Endothelial cell of umbilical vein (primary cell): ENCODE results near the gene PYM1. TPM values are rescaled to one million over a fixed set of nuclear protein-coding genes. Genes with fewer than 3 reads are reported as not detected.

Source experiments
- BruUV-seq: library from RNA; stranded (reverse); fragments of 400-500 nt; replicated peaks from 2 replicates; lab custom pipeline; 2021; lab: Mats Ljungman, UMichigan
- CTCF ChIA-PET: fragments of 300-600, 350-600 bp; sonication (Branson Sonifier 250); formaldehyde crosslinking; loops from one replicate; lab custom pipeline; 2021; ENCODE audit warnings: antibody characterized with exemption, inconsistent platforms; lab: Charles Lee
- POLR2A ChIA-PET: fragments of 300-600, 350-600 bp; sonication (Branson Sonifier 250); formaldehyde crosslinking; loops from one replicate; lab custom pipeline; 2021; ENCODE audit warnings: antibody characterized with exemption, inconsistent platforms; lab: Charles Lee
- DNase-seq: peaks from one replicate; pipeline ENCODE4 v3.0.0-alpha.2; 2011; ENCODE audit warnings: low read depth, low spot score
- FAIRE-seq: peaks from 2 replicates; lab custom pipeline; 2011; peaks lifted over from hg19 to GRCh38; lab: Jason Lieb, UNC
- H2AFZ ChIP-seq: 2 replicates; pipeline ENCODE4 v1.6.0; 2012; ENCODE audit warnings: low read depth, low read length, control low read depth, inconsistent platforms
- H3K27ac ChIP-seq: 2 replicates; pipeline ENCODE4 v1.5.1; 2011; ENCODE audit warnings: low read depth, mild to moderate bottlenecking, control low read depth, low read length, moderate library complexity; ENCODE audit not compliant: insufficient read depth
- H3K27me3 ChIP-seq, 2 experiments: 2 replicates each; pipeline versions ENCODE4 v1.6.0 to v1.6.1; 2011; ENCODE audit warnings: low read length in 2 of 2, mixed read lengths in 1 of 2; ENCODE audit not compliant: control insufficient read depth in 2 of 2, insufficient read depth in 2 of 2
- H3K36me3 ChIP-seq, 2 experiments: 2 replicates in 1 of 2; 3 replicates in 1 of 2; pipeline ENCODE4 v1.5.1; 2011; ENCODE audit warnings: low read length in 2 of 2, mild to moderate bottlenecking in 1 of 2, moderate library complexity in 1 of 2; ENCODE audit not compliant: control insufficient read depth in 2 of 2, insufficient read depth in 2 of 2; ENCODE audit errors: extremely low read depth in 1 of 2
- H3K4me1 ChIP-seq: 3 replicates; pipeline ENCODE4 v1.5.1; 2011; ENCODE audit warnings: mild to moderate bottlenecking, low read length; ENCODE audit not compliant: control insufficient read depth, insufficient read depth; ENCODE audit errors: extremely low read depth
- H3K4me2 ChIP-seq: 2 replicates; pipeline ENCODE4 v1.6.1; 2011; ENCODE audit warnings: low read length, control low read depth, mixed read lengths; ENCODE audit not compliant: insufficient read depth
- H3K4me3 ChIP-seq, 3 experiments: fragments of 200-600 bp in 1 of 3; sonication (generic), shearing (Covaris generic) in 1 of 3; replicated peaks in 1 of 3; 2 replicates each; pipeline ENCODE4 v1.5.1; 2011 to 2016; ENCODE audit warnings: control low read depth in 3 of 3, low read length in 3 of 3, mild to moderate bottlenecking in 2 of 3, inconsistent platforms in 1 of 3, low read depth in 1 of 3, moderate library complexity in 1 of 3; ENCODE audit not compliant: insufficient read depth in 1 of 3
- H3K79me2 ChIP-seq: 2 replicates; pipeline ENCODE4 v1.6.0; 2012; ENCODE audit warnings: low read length, inconsistent platforms; ENCODE audit not compliant: control insufficient read depth, insufficient read depth
- H3K9ac ChIP-seq: replicated peaks from 2 replicates; pipeline ENCODE3; 2011; ENCODE audit warnings: low read length, control low read depth; ENCODE audit not compliant: insufficient read depth; ENCODE audit errors: extremely low read depth
- H3K9me1 ChIP-seq: replicated peaks from 3 replicates; pipeline ENCODE4 v1.6.0; 2011; ENCODE audit warnings: mild to moderate bottlenecking, low read length; ENCODE audit not compliant: control insufficient read depth, insufficient read depth; ENCODE audit errors: extremely low read depth
- H3K9me3 ChIP-seq: replicated peaks from 2 replicates; pipeline ENCODE4 v1.5.1; 2012; ENCODE audit warnings: low read length, inconsistent platforms; ENCODE audit not compliant: control insufficient read depth, insufficient read depth
- H4K20me1 ChIP-seq: replicated peaks from 2 replicates; pipeline ENCODE3; 2011; ENCODE audit warnings: mild to moderate bottlenecking, low read length; ENCODE audit not compliant: control insufficient read depth, insufficient read depth; ENCODE audit errors: extremely low read depth
- CTCF ChIP-seq, 2 donors: IDR thresholded peaks; 1 replicate in 1 of 2; 2 replicates in 1 of 2; pipeline ENCODE4 v1.5.1; 2011; ENCODE audit warnings: low read length in 2 of 2, mild to moderate bottlenecking in 2 of 2, moderate library complexity in 2 of 2, control low read depth in 1 of 2, inconsistent platforms in 1 of 2, low read depth in 1 of 2; ENCODE audit not compliant: insufficient read depth in 1 of 2; ENCODE audit errors: extremely low read depth in 1 of 2
- EZH2 ChIP-seq: IDR thresholded peaks from 2 replicates; pipeline ENCODE4 v1.6.1; 2012; ENCODE audit warnings: borderline replicate concordance, low read depth, mild to moderate bottlenecking, moderate library complexity, low read length, inconsistent platforms; ENCODE audit not compliant: severe bottlenecking
- FOS ChIP-seq: IDR thresholded peaks from 2 replicates; pipeline ENCODE4 v1.6.1; 2011; ENCODE audit warnings: mild to moderate bottlenecking, low read length, moderate library complexity, borderline replicate concordance; ENCODE audit not compliant: insufficient read depth
- GATA2 ChIP-seq: IDR thresholded peaks from 2 replicates; pipeline ENCODE4 v1.7.0; 2011; ENCODE audit warnings: low read depth, mild to moderate bottlenecking, moderate library complexity, mixed read lengths, low read length; ENCODE audit not compliant: insufficient read length, insufficient read depth
- JUN ChIP-seq: IDR thresholded peaks from 2 replicates; pipeline ENCODE4 v1.6.1; 2011; ENCODE audit warnings: borderline replicate concordance, low read depth; ENCODE audit not compliant: insufficient read length, insufficient read depth
- MAX ChIP-seq: IDR thresholded peaks from 2 replicates; pipeline ENCODE4 v1.6.1; 2011; ENCODE audit not compliant: insufficient read depth, insufficient read length
- MYC ChIP-seq: IDR thresholded peaks from one replicate; pipeline ENCODE4 v1.6.1; 2011; ENCODE audit warnings: mild to moderate bottlenecking, low read depth, low read length
- POLR2A ChIP-seq: IDR thresholded peaks from 2 replicates; pipeline ENCODE4 v1.6.1; 2012; ENCODE audit warnings: low read depth, mild to moderate bottlenecking, control low read depth, low read length
- POLR2AphosphoS5 ChIP-seq: IDR thresholded peaks from 2 replicates; pipeline ENCODE4 v1.6.1; 2012; ENCODE audit warnings: low read depth, mild to moderate bottlenecking, control low read depth, low read length, moderate library complexity; ENCODE audit not compliant: insufficient read depth
- dilution Hi-C: fragments of 300-500 bp; cut with MboI; formaldehyde crosslinking; loops from one replicate; pipeline ENCODE4 v1.15.0; 2019; ENCODE audit warnings: low sequenced_read_pairs; ENCODE audit not compliant: extremely low pct_ligation_motif_present
- intact Hi-C: fragments of 100-400 bp; cut with micrococcal nuclease; formaldehyde crosslinking; loops from one replicate; pipeline ENCODE4 v1.10.0; 2022
- polyA plus RNA-seq, 4 experiments: library from polyadenylated mRNA; depleted of rRNA in 3 of 4; stranded (reverse) in 3 of 4; unstranded in 1 of 4; fragments of >200 nt; gene quantifications; 2 replicates each; pipeline versions ENCODE4 v1.2.1 to v1.2.3, GENCODE V29; 2011 to 2012; ENCODE audit warnings: missing spikeins in 1 of 4
- total RNA-seq: library from RNA; stranded (reverse); gene quantifications from 2 replicates; pipeline ENCODE4 v1.2.3, GENCODE V29; 2021

Gene PYM1
- total and polyA plus RNA-seq, 2 donors (not counting 3 experiments of a cell fraction or from before 2014, with no cell fraction given) = 18.7 to 23.5 TPM

- Histone ChIP-seq H3K9me1 (no peaks in the 10 kb centered on the region), H4K20me1 (no peaks in the 10 kb centered on the region), H3K9ac (no peak overlapping the region), H3K4me3 (no peak overlapping the region), H3K27me3 (peaks cover 0 to 1% of the 10 kb centered on the region in 2 experiments), H3K4me1 (no peaks in the 10 kb centered on the region), H2AFZ (no peak overlapping the region), H3K36me3 (no peaks in the 10 kb centered on the region), H3K27ac (no peak overlapping the region), H3K9me3 (no peaks in the 10 kb centered on the region), H3K79me2 (no peaks in the 10 kb centered on the region), H3K4me2 (no peak overlapping the region)
- dilution Hi-C loops = no loop called here
- ChIA-PET POLR2A (no interaction called here), CTCF (interaction anchor here (1.2 to 1.3 kb wide), 2 partner anchors 10 to 19 kb away, joined by 3 read pairs; no protein-coding TSS in a partner anchor)
- intact Hi-C loops = no loop called here
- no peak for DNase-seq
- no peak for TF ChIP-seq GATA2
- TF ChIP-seq POLR2AphosphoS5 = no peak
- no peak for TF ChIP-seq FOS
- no peak for TF ChIP-seq EZH2
- TF ChIP-seq MYC = no peak
- TF ChIP-seq JUN = no peak
- TF ChIP-seq CTCF (IDR thresholded peaks at IDR 0.05; ENCODE audit: extremely low read depth in 1 of 2, insufficient read depth in 1 of 2, low read depth in 1 of 2, low read length in 2 of 2) = no peak
- TF ChIP-seq MAX = no peak
- no peak for TF ChIP-seq POLR2A
- no peak for FAIRE-seq
- no TSS peak for BruUV-seq
Measured at GRCh38 chr12:55875704-55876467, 51.8 kb downstream of the PYM1 start.
